ENCODE data around the gene MYO1F. TPM values are rescaled to one million over a fixed set of nuclear protein-coding genes. Genes with fewer than 3 reads are reported as not detected.

Gene MYO1F
- polyA plus RNA-seq, 4 donors, result 3.8 to 9.9 (median 7.4) TPM

DNA sequence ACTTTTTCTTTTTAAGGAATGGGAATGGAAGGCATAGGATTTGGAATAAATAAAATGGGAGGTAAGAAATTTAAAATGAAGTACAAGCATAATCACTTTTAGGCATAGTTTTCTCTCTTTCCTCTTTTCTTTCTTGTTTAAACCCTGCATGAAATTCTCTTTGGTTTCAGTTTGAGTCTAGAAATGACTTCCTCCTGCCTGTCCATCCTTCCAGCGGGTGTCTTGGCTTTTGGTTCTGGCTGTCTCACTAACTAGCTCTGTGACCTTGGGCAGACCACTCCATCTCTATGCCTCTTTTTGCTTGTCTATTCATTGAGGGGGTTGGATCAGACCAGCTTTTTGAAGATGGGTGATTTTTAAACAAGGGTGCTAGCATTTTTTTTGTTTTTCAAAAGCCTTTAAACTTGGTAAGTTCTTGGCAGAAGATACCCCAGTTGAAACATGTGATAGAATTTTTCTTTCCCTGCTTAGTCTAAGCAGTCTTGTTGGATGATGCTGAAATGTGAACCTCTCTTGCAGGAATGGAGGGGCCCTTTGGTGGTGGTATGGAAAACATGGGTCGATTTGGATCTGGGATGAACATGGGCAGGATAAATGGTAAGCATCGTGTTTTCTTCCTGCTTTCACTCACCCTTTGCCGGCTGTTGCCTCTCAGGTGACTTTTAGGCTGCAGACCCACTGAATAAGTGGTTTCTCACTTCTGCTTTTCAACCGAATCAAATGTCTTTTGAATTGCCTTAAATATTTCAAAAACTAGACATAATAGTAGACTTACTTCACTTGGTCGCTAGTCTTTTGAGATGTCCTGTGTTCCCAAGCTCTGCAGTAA lies 103.4 kb downstream of the MYO1F start:
- no peak for DNase-seq (ENCODE audit: low read depth in 4 of 4, low spot score in 3 of 4)

Other genes with a start within 250 kb of the MYO1F start
- 10 to 100 TPM in 1 of 4 donors, 1 to 10 TPM in 3; 5.1 to 13.6 (median 6.2) TPM for gene KANK3, start 234.2 kb downstream of the MYO1F start, polyA plus RNA-seq (ENCODE audit: insufficient read length in 4 of 4)
- 1 to 10 TPM; 2.8 to 5.3 (median 3.4) TPM for gene ANGPTL4, start 213.3 kb downstream of the MYO1F start, polyA plus RNA-seq (ENCODE audit: insufficient read length in 4 of 4)
- gene RAB11B, start 187.1 kb downstream of the MYO1F start, polyA plus RNA-seq (ENCODE audit: insufficient read length in 4 of 4), result 100 to 1,000 TPM; 114 to 180 (median 131) TPM
- 10 to 100 TPM; 10.5 to 17.9 (median 13.5) TPM for gene MARCHF2, start 164.1 kb downstream of the MYO1F start, polyA plus RNA-seq (ENCODE audit: insufficient read length in 4 of 4)
- 100 to 1,000 TPM; 272 to 481 (median 407) TPM for gene HNRNPM, start 132.5 kb downstream of the MYO1F start, polyA plus RNA-seq (ENCODE audit: insufficient read length in 4 of 4)
- gene PRAM1, start 74.8 kb downstream of the MYO1F start, polyA plus RNA-seq (ENCODE audit: insufficient read length in 4 of 4), result 1 to 10 TPM in 3 of 4 donors, under 1 TPM in 1; 0.90 to 5.0 (median 1.4) TPM
- gene ZNF414, start 63.3 kb downstream of the MYO1F start, polyA plus RNA-seq (ENCODE audit: insufficient read length in 4 of 4), result 10 to 100 TPM; 14.9 to 28.7 (median 24.1) TPM
- 10 to 100 TPM; 31.1 to 62.8 (median 42.7) TPM for gene ADAMTS10, start 33.3 kb upstream of the MYO1F start, polyA plus RNA-seq (ENCODE audit: insufficient read length in 4 of 4)
- not detected for gene NFILZ, start 53.2 kb upstream of the MYO1F start, polyA plus RNA-seq (ENCODE audit: insufficient read length in 4 of 4)
- gene ACTL9, start 121.4 kb upstream of the MYO1F start, polyA plus RNA-seq (ENCODE audit: insufficient read length in 4 of 4), result not detected
- gene OR2Z1, start 144.2 kb upstream of the MYO1F start, polyA plus RNA-seq (ENCODE audit: insufficient read length in 4 of 4), result not detected

Measured in left renal pelvis (tissue), 4 donors.